ENCODE measurements around the gene TMSB4X. TPM values are rescaled to one million over a fixed set of nuclear protein-coding genes. Genes with fewer than 3 reads are reported as not detected.
A peak's percentile ranks its signal among the peaks of the same experiment; 100 is the strongest.

TMSB4X gene
- total RNA-seq, 1 donor, result 7,483 TPM

- no peak for TF ChIP-seq CTCF (IDR thresholded peaks at IDR 0.05; ENCODE audit: insufficient read depth, low read depth, low read length)
- H3K4me3 ChIP-seq (ENCODE audit: low read depth, low read length), result no peak overlapping the region
- DNase-seq (ENCODE audit: low read depth), result peak; percentile 58
These were observed 14.6 kb downstream of the TMSB4X start for GRCh38 chrX:12989461-12989860.

GRCh38 chrX:12991575-12991974 lies 16.7 kb downstream of the TMSB4X start:
- TF ChIP-seq CTCF (IDR thresholded peaks at IDR 0.05; ENCODE audit: insufficient read depth, low read depth, low read length), result no peak
- no peak overlapping the region for H3K4me3 ChIP-seq (ENCODE audit: low read depth, low read length)
- no peak for DNase-seq (ENCODE audit: low read depth)

- H3K4me3 ChIP-seq (ENCODE audit: low read depth, low read length), result no peak overlapping the region
- no peak for TF ChIP-seq CTCF (IDR thresholded peaks at IDR 0.05; ENCODE audit: insufficient read depth, low read depth, low read length)
- DNase-seq (ENCODE audit: low read depth), result no peak
These were observed 17.7 kb downstream of the TMSB4X start for GRCh38 chrX:12992544-12993118.

- TF ChIP-seq CTCF (IDR thresholded peaks at IDR 0.05; ENCODE audit: insufficient read depth, low read depth, low read length), result no peak
- no peak for DNase-seq (ENCODE audit: low read depth)
- H3K4me3 ChIP-seq (ENCODE audit: low read depth, low read length), result no peak overlapping the region
These were observed 18.9 kb downstream of the TMSB4X start for GRCh38 chrX:12993826-12994225.

- TF ChIP-seq CTCF (IDR thresholded peaks at IDR 0.05; ENCODE audit: insufficient read depth, low read depth, low read length), result no peak
- no peak overlapping the region for H3K4me3 ChIP-seq (ENCODE audit: low read depth, low read length)
- no peak for DNase-seq (ENCODE audit: low read depth)
These were observed 19.4 kb downstream of the TMSB4X start for GRCh38 chrX:12994321-12994720.

- no peak overlapping the region for H3K4me3 ChIP-seq (ENCODE audit: low read depth, low read length)
- no peak for DNase-seq (ENCODE audit: low read depth)
- no peak for TF ChIP-seq CTCF (IDR thresholded peaks at IDR 0.05; ENCODE audit: insufficient read depth, low read depth, low read length)
These were observed 22.1 kb downstream of the TMSB4X start for GRCh38 chrX:12996934-12997435.

All from fibroblast of villous mesenchyme (primary cell).